Ovary (tissue), 3 donors: ENCODE data around the gene RPL35A.

Source experiments
- CTCF ChIP-seq, 3 donors: fragments of 450-650 bp in 2 of 3; fragments of 200-600 bp in 1 of 3; IDR thresholded peaks; one replicate each; pipeline versions ENCODE4 v1.5.1 to v1.8.0; 2016 to 2022; ENCODE audit warnings: antibody characterized with exemption in 3 of 3, mild to moderate bottlenecking in 1 of 3
- POLR2A ChIP-seq: fragments of 450-650 bp; IDR thresholded peaks from one replicate; pipeline ENCODE4 v1.6.1; 2017; ENCODE audit warnings: antibody characterized with exemption, mild to moderate bottlenecking, moderate library complexity
- donor health status: DM: no; HTN: no; CAD: no.

- TF ChIP-seq CTCF (IDR thresholded peaks at IDR 0.05) = no peak
- no peak for TF ChIP-seq POLR2A
Observed at GRCh38 chr3:197949191-197949777, 706 bp upstream of the RPL35A start.
